CD4-positive, alpha-beta T cell (primary cell): ENCODE data around the gene ECHS1. TPM values are rescaled to one million over a fixed set of nuclear protein-coding genes. Genes with fewer than 3 reads are reported as not detected.
A peak's percentile ranks its signal among the peaks of the same experiment; 100 is the strongest.

Experiments used
- ATAC-seq: fragments of 200-7000 bp; cut with Tn5 transposase; one replicate; pipeline ENCODE4 v1.10.0; 2022; ENCODE audit warnings: mild to moderate bottlenecking; ENCODE audit not compliant: poor library complexity
- CTCF ChIA-PET: fragments of 350-600 bp; sonication (Branson Sonifier 250); formaldehyde crosslinking; loops from one replicate; lab custom pipeline; 2021; ENCODE audit warnings: antibody characterized with exemption, inconsistent platforms; lab: Charles Lee
- POLR2A ChIA-PET: fragments of 350-600 bp; sonication (Branson Sonifier 250); formaldehyde crosslinking; loops from one replicate; lab custom pipeline; 2021; ENCODE audit warnings: antibody characterized with exemption, inconsistent platforms; lab: Charles Lee
- DNase-seq, 14 experiments: peaks; one replicate each; pipeline ENCODE4 v3.0.0-alpha.2; 2013 to 2020; ENCODE audit warnings: mixed read lengths in 2 of 14
- H3K27ac ChIP-seq, 2 donors: one replicate each; pipeline versions ENCODE4 v1.5.1 to v1.7.0; 2013; ENCODE audit warnings: low read length in 2 of 2, low read depth in 1 of 2, mild to moderate bottlenecking in 1 of 2
- H3K27me3 ChIP-seq, 2 experiments: 1 replicate in 1 of 2; 2 replicates in 1 of 2; pipeline versions ENCODE4 v1.6.1 to v1.7.0; 2013; ENCODE audit warnings: low read length in 2 of 2, control low read depth in 1 of 2, mild to moderate bottlenecking in 1 of 2, moderate library complexity in 1 of 2; ENCODE audit not compliant: insufficient read depth in 2 of 2, control insufficient read depth in 1 of 2
- H3K36me3 ChIP-seq: one replicate; pipeline ENCODE4 v1.6.1; 2013; ENCODE audit warnings: low read length, control low read depth; ENCODE audit not compliant: insufficient read depth
- H3K4me1 ChIP-seq: one replicate; pipeline ENCODE4 v1.6.1; 2013; ENCODE audit warnings: low read length, control low read depth; ENCODE audit not compliant: insufficient read depth
- H3K4me3 ChIP-seq: one replicate; pipeline ENCODE4 v1.5.1; 2013; ENCODE audit warnings: mild to moderate bottlenecking, low read length, moderate library complexity
- H3K9me3 ChIP-seq, 2 experiments: 1 replicate in 1 of 2; 2 replicates in 1 of 2; pipeline versions ENCODE4 v1.6.1 to v1.7.0; 2013; ENCODE audit warnings: low read length in 2 of 2, mild to moderate bottlenecking in 2 of 2, control low read depth in 1 of 2, moderate library complexity in 1 of 2; ENCODE audit not compliant: control insufficient read depth in 1 of 2, insufficient read depth in 1 of 2
- H3K27ac Mint-ChIP-seq: one replicate; pipeline ENCODE4 v1.8.0; 2020; ENCODE audit warnings: mixed read lengths
- H3K27me3 Mint-ChIP-seq: one replicate; pipeline ENCODE4 v1.8.0; 2021; ENCODE audit warnings: mixed read lengths
- H3K36me3 Mint-ChIP-seq: one replicate; pipeline ENCODE4 v1.8.0; 2021; ENCODE audit warnings: low read depth, mixed read lengths
- H3K4me1 Mint-ChIP-seq: one replicate; pipeline ENCODE4 v1.8.0; 2021; ENCODE audit warnings: low read depth, mixed read lengths
- H3K4me3 Mint-ChIP-seq: one replicate; pipeline ENCODE4 v1.8.0; 2020; ENCODE audit warnings: mild to moderate bottlenecking, mixed read lengths
- H3K9me3 Mint-ChIP-seq: one replicate; pipeline ENCODE4 v1.8.0; 2020; ENCODE audit warnings: mixed read lengths
- CTCF ChIP-seq: fragments of 200-600 bp; IDR thresholded peaks from one replicate; pipeline ENCODE4 v1.8.0; 2022; ENCODE audit warnings: antibody characterized with exemption, mild to moderate bottlenecking
- intact Hi-C, 2 experiments: fragments of 100-400 bp; cut with DNase I in 1 of 2; cut with micrococcal nuclease in 1 of 2; formaldehyde crosslinking; loops; one replicate each; pipeline versions ENCODE4 v1.15.1 to v1.9.0; 2023 to 2025; cut with DNase I, micrococcal nuclease
- total RNA-seq, 174 experiments: library from RNA in 2 of 174; stranded (reverse) in 2 of 174; gene quantifications; one replicate each; pipeline ENCODE4 v1.2.3 and lab custom pipeline; 2021 to 2026

The ECHS1 gene
- total RNA-seq, 2 experiments from 2014 or later, result 7.6 to 8.3 TPM

GRCh38 chr10:133385214-133385613 is 12.1 kb upstream of the ECHS1 start:
- Histone ChIP-seq H3K4me3 (no peak overlapping the region), H3K36me3 (peaks cover 3% of the 10 kb centered on the region), H3K4me1 (peaks cover 27% of the 10 kb centered on the region), H3K27me3 (no peaks in the 10 kb centered on the region), H3K27ac (no peak overlapping the region), H3K9me3 (no peaks in the 10 kb centered on the region)
- no peaks in the 10 kb centered on the region for H3K36me3 Mint-ChIP-seq
- no peaks in the 10 kb centered on the region for H3K27me3 Mint-ChIP-seq
- ChIA-PET CTCF (interaction anchor here (1.1 kb wide), 1 partner anchor 56 kb away, joined by 4 read pairs; no protein-coding TSS in a partner anchor), POLR2A (no interaction called here)
- no peaks in the 10 kb centered on the region for H3K9me3 Mint-ChIP-seq
- H3K4me3 Mint-ChIP-seq, result no peak overlapping the region
- no peak for DNase-seq
- no peak for ATAC-seq
- no peak for TF ChIP-seq CTCF
- intact Hi-C loops, result no loop called here
- H3K4me1 Mint-ChIP-seq, result peaks cover 24% of the 10 kb centered on the region
- H3K27ac Mint-ChIP-seq, result no peak overlapping the region

- ATAC-seq, result no peak
- DNase-seq, result peak in 1 of 14 experiments; percentile 10
- Histone ChIP-seq H3K27me3 (no peaks in the 10 kb centered on the region), H3K4me3 (no peak overlapping the region), H3K27ac (no peak overlapping the region), H3K9me3 (no peaks in the 10 kb centered on the region), H3K36me3 (peaks cover 3% of the 10 kb centered on the region), H3K4me1 (peaks cover 24% of the 10 kb centered on the region)
- intact Hi-C loops, result no loop called here
- no peaks in the 10 kb centered on the region for H3K36me3 Mint-ChIP-seq
- H3K4me3 Mint-ChIP-seq, result no peak overlapping the region
- peaks cover 15% of the 10 kb centered on the region for H3K4me1 Mint-ChIP-seq
- CTCF ChIA-PET, result no interaction called here
- H3K27ac Mint-ChIP-seq, result peak overlapping the region; percentile 18
- no peak for TF ChIP-seq CTCF
- H3K27me3 Mint-ChIP-seq, result no peaks in the 10 kb centered on the region
- H3K9me3 Mint-ChIP-seq, result no peaks in the 10 kb centered on the region
- POLR2A ChIA-PET, result no interaction called here
Measured at GRCh38 chr10:133384071-133384470, 10.9 kb upstream of the ECHS1 start.

GRCh38 chr10:133383551-133383950 is 10.4 kb upstream of the ECHS1 start:
- intact Hi-C loops, result no loop called here
- Mint-ChIP-seq H3K27me3 (no peaks in the 10 kb centered on the region), H3K4me3 (no peak overlapping the region), H3K9me3 (no peaks in the 10 kb centered on the region), H3K27ac (no peak overlapping the region), H3K4me1 (peaks cover 10% of the 10 kb centered on the region), H3K36me3 (no peaks in the 10 kb centered on the region)
- POLR2A ChIA-PET, result no interaction called here
- Histone ChIP-seq H3K9me3 (no peaks in the 10 kb centered on the region), H3K4me3 (no peak overlapping the region), H3K36me3 (peaks cover 3% of the 10 kb centered on the region), H3K27ac (no peak overlapping the region), H3K4me1 (peaks cover 20% of the 10 kb centered on the region), H3K27me3 (no peaks in the 10 kb centered on the region)
- DNase-seq (no peak), ATAC-seq (no peak)
- no peak for TF ChIP-seq CTCF
- CTCF ChIA-PET, result no interaction called here
